ENCODE measurements around the gene NBPF3.

DNA sequence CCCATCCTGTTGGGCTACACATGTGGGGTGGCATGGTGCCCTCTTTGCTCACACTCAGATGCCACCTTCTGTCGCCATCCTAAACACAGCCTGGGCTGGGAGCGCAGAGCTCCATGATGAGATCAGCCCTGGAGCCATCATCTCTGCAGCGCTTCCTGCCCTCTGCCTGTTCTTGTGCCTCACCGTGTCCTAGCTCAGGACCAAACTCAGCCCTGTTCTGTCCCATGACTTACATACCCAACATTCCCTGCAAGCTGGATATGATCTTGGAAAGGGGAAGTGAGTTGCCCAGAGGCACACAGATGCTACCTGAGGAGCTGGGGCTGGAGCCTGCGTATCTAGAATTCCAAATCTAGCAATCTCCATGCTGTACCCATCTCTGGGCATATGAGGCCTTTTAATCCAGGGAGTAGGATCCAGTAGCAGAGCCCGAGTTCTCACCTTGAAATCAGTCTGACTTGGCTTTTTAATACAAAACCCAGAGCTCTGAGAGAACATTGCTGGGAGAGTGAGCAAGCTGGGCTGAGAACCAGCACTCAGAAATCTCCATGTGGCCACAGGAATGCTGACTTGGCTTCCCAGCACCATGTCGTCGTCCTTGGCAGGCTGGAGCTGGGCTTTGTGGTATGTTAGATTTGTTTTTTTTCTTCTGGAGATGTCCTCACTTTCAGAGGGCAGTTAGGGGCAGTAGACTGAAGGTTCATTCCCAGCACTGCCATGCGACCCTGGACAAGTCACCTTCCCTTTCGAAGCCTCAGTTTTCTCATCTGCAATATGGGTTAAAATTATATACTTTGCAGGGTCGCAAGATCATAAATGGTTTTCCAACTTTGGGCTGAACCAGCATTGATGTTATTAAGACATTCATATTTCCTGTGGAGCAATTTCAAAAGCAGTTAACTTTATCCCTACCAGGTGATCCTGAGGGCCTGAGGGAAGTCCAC, 71.9 kb downstream of the NBPF3 start:
- no peak for TF ChIP-seq POLR2A (IDR thresholded peaks at IDR 0.05; ENCODE audit: low read depth, low read length)
- no peak for TF ChIP-seq PAX5 (IDR thresholded peaks at IDR 0.05; ENCODE audit: insufficient read depth, low read length, severe bottlenecking)
- no peak for TF ChIP-seq POLR2AphosphoS5 (IDR thresholded peaks at IDR 0.05; ENCODE audit: low read depth, low read length)
- no peak for TF ChIP-seq SPI1 (IDR thresholded peaks at IDR 0.05; ENCODE audit: low read depth, low read length)
- no peak for TF ChIP-seq TAF1 (IDR thresholded peaks at IDR 0.05; ENCODE audit: low read depth, low read length)
